SK-N-SH (cell line): ENCODE measurements around the gene EIF4G2. TPM values are rescaled to one million over a fixed set of nuclear protein-coding genes. Genes with fewer than 3 reads are reported as not detected.
A peak's percentile ranks its signal among the peaks of the same experiment; 100 is the strongest.

Source experiments
- CTCF ChIA-PET: fragments of 300-600, 350-600 bp; formaldehyde crosslinking; extraction: SDS; loops from one replicate; lab custom pipeline; 2021; lab: Yijun Ruan, JAX
- POLR2A ChIA-PET: fragments of 350-600 bp; sonication (Branson Sonifier 250); formaldehyde crosslinking; extraction: SDS; loops from one replicate; lab custom pipeline; 2020; ENCODE audit warnings: antibody characterized with exemption, inconsistent platforms; lab: Yijun Ruan, JAX
- DNase-seq: peaks from one replicate; pipeline ENCODE4 v3.0.0; 2012
- H2AFZ ChIP-seq: fragments of 200-600 bp; sonication (generic); 2 replicates; pipeline ENCODE4 v1.8.1; 2016; ENCODE audit warnings: antibody characterized with exemption, mild to moderate bottlenecking, low read depth
- H3F3A ChIP-seq: fragments of 200-600 bp; sonication (generic); replicated peaks from 2 replicates; pipeline ENCODE3; 2016; ENCODE audit warnings: antibody characterized with exemption, mild to moderate bottlenecking; ENCODE audit not compliant: insufficient read depth
- H3K27ac ChIP-seq, 2 experiments: fragments of 200-500 bp in 1 of 2; fragments of 200-600 bp in 1 of 2; sonication (Bioruptor generic) in 1 of 2; sonication (generic), shearing (Covaris generic) in 1 of 2; 2 replicates each; pipeline versions ENCODE4 v1.5.1 to v1.6.1; 2014 to 2016; ENCODE audit warnings: low read depth in 2 of 2, inconsistent platforms in 1 of 2, low read length in 1 of 2, mild to moderate bottlenecking in 1 of 2, mixed read lengths in 1 of 2
- H3K27me3 ChIP-seq: fragments of 200-600 bp; sonication (generic), shearing (Covaris generic); 2 replicates; pipeline ENCODE4 v1.6.1; 2016; ENCODE audit warnings: mixed run types; ENCODE audit not compliant: insufficient read depth
- H3K36me3 ChIP-seq, 2 experiments: fragments of 200-500 bp in 1 of 2; fragments of 200-600 bp in 1 of 2; sonication (Bioruptor generic) in 1 of 2; sonication (generic) in 1 of 2; replicated peaks in 1 of 2; 2 replicates each; pipeline versions ENCODE3 to v1.5.1; 2014 to 2016; ENCODE audit warnings: low read length in 1 of 2, mild to moderate bottlenecking in 1 of 2; ENCODE audit not compliant: insufficient read depth in 2 of 2, control insufficient read depth in 1 of 2
- H3K4me1 ChIP-seq, 2 experiments: fragments of 200-500 bp in 1 of 2; fragments of 200-600 bp in 1 of 2; sonication (Bioruptor generic) in 1 of 2; sonication (generic), shearing (Covaris generic) in 1 of 2; 2 replicates each; pipeline versions ENCODE4 v1.5.1 to v1.6.1; 2014 to 2016; ENCODE audit warnings: low read depth in 1 of 2, low read length in 1 of 2, mixed run types in 1 of 2; ENCODE audit not compliant: insufficient read depth in 2 of 2, control insufficient read depth in 1 of 2
- H3K4me2 ChIP-seq: fragments of 200-600 bp; sonication (generic), shearing (Covaris generic); 2 replicates; pipeline ENCODE4 v1.6.1; 2017; ENCODE audit warnings: mixed run types
- H3K4me3 ChIP-seq, 2 experiments: fragments of 200-500 bp in 1 of 2; fragments of 200-600 bp in 1 of 2; sonication (Bioruptor generic) in 1 of 2; sonication (generic), shearing (Covaris generic) in 1 of 2; 2 replicates each; pipeline versions ENCODE4 v1.5.1 to v1.8.1; 2014 to 2016; ENCODE audit warnings: low read depth in 2 of 2, inconsistent platforms in 1 of 2, low read length in 1 of 2, mild to moderate bottlenecking in 1 of 2, mixed read lengths in 1 of 2, moderate library complexity in 1 of 2
- H3K79me2 ChIP-seq: fragments of 200-600 bp; sonication (generic); 2 replicates; pipeline ENCODE4 v1.8.1; 2017; ENCODE audit warnings: mild to moderate bottlenecking; ENCODE audit not compliant: insufficient read depth
- H3K9ac ChIP-seq: fragments of 200-600 bp; sonication (generic); 2 replicates; pipeline ENCODE4 v1.6.1; 2017; ENCODE audit warnings: mixed run types
- H3K9me2 ChIP-seq: fragments of 200-600 bp; sonication (generic); 2 replicates; pipeline ENCODE4 v1.6.1; 2017; ENCODE audit warnings: mixed run types
- H3K9me3 ChIP-seq: fragments of 200-600 bp; sonication (generic); 2 replicates; pipeline ENCODE4 v1.6.1; 2017; ENCODE audit warnings: mixed run types, mild to moderate bottlenecking, moderate library complexity
- H4K20me1 ChIP-seq: fragments of 200-600 bp; sonication (generic); 2 replicates; pipeline ENCODE4 v1.6.1; 2017; ENCODE audit warnings: mild to moderate bottlenecking, mixed run types; ENCODE audit not compliant: insufficient read depth
- CTCF ChIP-seq: fragments of 200-600 bp; sonication (generic); IDR thresholded peaks from 2 replicates; pipeline ENCODE4 v1.6.1; 2017; ENCODE audit warnings: antibody characterized with exemption, mild to moderate bottlenecking, moderate library complexity
- ELF1 ChIP-seq: IDR thresholded peaks from 2 replicates; pipeline ENCODE4 v1.4.0; 2012
- GABPA ChIP-seq: IDR thresholded peaks from 2 replicates; pipeline ENCODE4 v1.4.0; 2012; ENCODE audit warnings: low read depth, mild to moderate bottlenecking
- GATA2 ChIP-seq: sonication (generic); formaldehyde crosslinking; IDR thresholded peaks from 2 replicates; pipeline ENCODE4 v1.5.0; 2020; ENCODE audit warnings: mild to moderate bottlenecking, missing genetic modification reagents
- IRF3 ChIP-seq: fragments of 150-350 bp; IDR thresholded peaks from 2 replicates; pipeline ENCODE4 v1.6.1; 2016; ENCODE audit warnings: mild to moderate bottlenecking, low read depth, low read length
- MXI1 ChIP-seq: IDR thresholded peaks from 2 replicates; pipeline ENCODE4 v1.6.1; 2012; ENCODE audit warnings: mild to moderate bottlenecking, low read depth, low read length, improper control_type of control experiment
- RXRA ChIP-seq: IDR thresholded peaks from 2 replicates; pipeline ENCODE4 v1.4.0; 2012; ENCODE audit warnings: low read depth, mild to moderate bottlenecking, borderline replicate concordance
- SIN3A ChIP-seq: IDR thresholded peaks from 2 replicates; pipeline ENCODE4 v1.6.1; 2012; ENCODE audit warnings: low read depth, mild to moderate bottlenecking, low read length, moderate library complexity, borderline replicate concordance
- SMC3 ChIP-seq: IDR thresholded peaks from 2 replicates; pipeline ENCODE4 v1.6.1; 2012; ENCODE audit warnings: low read depth, low read length, improper control_type of control experiment
- TCF12 ChIP-seq: IDR thresholded peaks from 2 replicates; pipeline ENCODE4 v1.4.0; 2012
- WGBS: methylation state at CpG from one replicate; pipeline ENCODE4 v1.1.6; 2017; ENCODE audit warnings: low lambda C conversion rate; 5-methylcytosine and 5-hydroxymethylcytosine counted together
- polyA plus RNA-seq, 3 experiments: library from polyadenylated mRNA; depleted of rRNA; stranded (reverse); fragments of >200 nt; gene quantifications; 2 replicates each; pipeline ENCODE4 v1.2.3, GENCODE V29; 2012
- TF ChIP-seq, protein P1 (sequence below): IDR thresholded peaks from 2 replicates; pipeline ENCODE4; 2012
- TF ChIP-seq, protein P2 (sequence below): IDR thresholded peaks from 2 replicates; pipeline ENCODE4 v1.4.0; 2012; ENCODE audit warnings: low read depth, borderline replicate concordance

The EIF4G2 gene
- polyA plus RNA-seq, 1 of the 3 experiments (the other 2 are of a cell fraction), result 298 TPM

GRCh38 chr11:10807493-10808234 is 1.1 kb downstream of the EIF4G2 start (continued):
- no peak for TF ChIP-seq SIN3A
- no peak for TF ChIP-seq SMC3
- TF ChIP-seq MXI1, result peak; percentile 88
- no peak for TF ChIP-seq IRF3
- TF ChIP-seq GABPA, result peak; percentile 28; the same call in 1 of the 2 replicates
- no peak for TF ChIP-seq ELF1
- TF ChIP-seq TCF12, result no peak
- TF ChIP-seq, all 33 proteins: peak for 5

DNA sequence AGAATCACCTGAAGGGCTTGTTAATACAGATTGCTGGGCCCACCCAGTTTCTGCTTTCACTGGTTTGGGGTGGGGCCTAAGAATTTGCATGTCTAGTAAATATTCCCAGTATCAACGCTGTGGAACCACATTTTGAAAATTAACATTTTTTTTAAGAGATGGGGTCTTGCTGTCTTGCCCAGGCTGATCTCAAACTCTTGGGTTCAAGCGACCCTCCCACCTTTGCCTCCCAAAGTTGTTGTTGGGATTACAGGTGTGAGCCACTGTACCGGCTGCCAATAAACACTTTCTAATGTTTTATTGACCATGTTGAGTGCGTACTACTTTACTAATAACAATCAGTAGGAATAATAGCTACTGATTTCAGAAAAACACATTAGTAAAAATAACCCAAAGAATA is 2.5 kb downstream of the EIF4G2 start:
- peaks cover 61% of the 10 kb centered on the region for H4K20me1 ChIP-seq
- H3K9ac ChIP-seq, result peak overlapping the region; percentile 100; the same call in 1 of the 2 replicates
- H3K4me3 ChIP-seq, result peak overlapping the region; percentile 75 to 93; a peak in 3 of 4 replicates
- H2AFZ ChIP-seq, result no peak overlapping the region
- peak overlapping the region; percentile 88 for H3K4me2 ChIP-seq
- peaks cover 17 to 30% of the 10 kb centered on the region in 2 experiments for H3K4me1 ChIP-seq
- H3K79me2 ChIP-seq, result peaks cover 79% of the 10 kb centered on the region
- peak overlapping the region in 1 of 2 experiments; percentile 26; a peak in 1 of 4 replicates for H3K27ac ChIP-seq
- TF ChIP-seq, protein P1, sequence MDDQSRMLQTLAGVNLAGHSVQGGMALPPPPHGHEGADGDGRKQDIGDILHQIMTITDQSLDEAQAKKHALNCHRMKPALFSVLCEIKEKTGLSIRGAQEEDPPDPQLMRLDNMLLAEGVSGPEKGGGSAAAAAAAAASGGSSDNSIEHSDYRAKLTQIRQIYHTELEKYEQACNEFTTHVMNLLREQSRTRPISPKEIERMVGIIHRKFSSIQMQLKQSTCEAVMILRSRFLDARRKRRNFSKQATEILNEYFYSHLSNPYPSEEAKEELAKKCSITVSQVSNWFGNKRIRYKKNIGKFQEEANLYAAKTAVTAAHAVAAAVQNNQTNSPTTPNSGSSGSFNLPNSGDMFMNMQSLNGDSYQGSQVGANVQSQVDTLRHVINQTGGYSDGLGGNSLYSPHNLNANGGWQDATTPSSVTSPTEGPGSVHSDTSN, result no peak
- TF ChIP-seq CTCF, result no peak
- TF ChIP-seq GABPA, result no peak
- no peak for TF ChIP-seq SMC3
- TF ChIP-seq, protein P2, sequence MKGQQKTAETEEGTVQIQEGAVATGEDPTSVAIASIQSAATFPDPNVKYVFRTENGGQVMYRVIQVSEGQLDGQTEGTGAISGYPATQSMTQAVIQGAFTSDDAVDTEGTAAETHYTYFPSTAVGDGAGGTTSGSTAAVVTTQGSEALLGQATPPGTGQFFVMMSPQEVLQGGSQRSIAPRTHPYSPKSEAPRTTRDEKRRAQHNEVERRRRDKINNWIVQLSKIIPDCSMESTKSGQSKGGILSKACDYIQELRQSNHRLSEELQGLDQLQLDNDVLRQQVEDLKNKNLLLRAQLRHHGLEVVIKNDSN, result no peak
- TF ChIP-seq GATA2 (CRISPR knock-in tag), result no peak
- TF ChIP-seq RXRA, result no peak
- H3F3A ChIP-seq, result peaks cover 52% of the 10 kb centered on the region
- DNase-seq, result no peak
- no peaks in the 10 kb centered on the region for H3K9me2 ChIP-seq
- H3K9me3 ChIP-seq, result no peaks in the 10 kb centered on the region
- H3K27me3 ChIP-seq, result no peaks in the 10 kb centered on the region
- ChIA-PET POLR2A (interaction anchor here (1.0 kb wide), 1 partner anchor 55 kb away, joined by 3 read pairs; the partner anchor contains the start of gene CTR9), CTCF (interaction anchor here (0.6 to 6.1 kb wide), 5 partner anchors 13 to 41 kb away, joined by 3 to 57 read pairs (median 4); no protein-coding TSS in a partner anchor)
- H3K36me3 ChIP-seq, result peaks cover 58 to 59% of the 10 kb centered on the region in 2 experiments
- WGBS, result 90% methylated on average over 4 of the region's 4 CpGs
